ENCODE results near the gene RABGEF1. TPM values are rescaled to one million over a fixed set of nuclear protein-coding genes. Genes with fewer than 3 reads are reported as not detected.

RABGEF1 gene
- total RNA-seq, 2 experiments from 2014 or later: 18.2 to 25.5 TPM

- no peak for DNase-seq (ENCODE audit: low spot score)
- no peak overlapping the region for H2AFZ ChIP-seq (ENCODE audit: low read length)
- intact Hi-C loops (cut with micrococcal nuclease; ENCODE audit: unreplicated experiment): no loop called here
- H3K27ac ChIP-seq (ENCODE audit: low read depth, low read length, poor library complexity, severe bottlenecking): no peak overlapping the region
- H3K79me2 ChIP-seq (ENCODE audit: insufficient read depth, low read depth, low read length): no peaks in the 10 kb centered on the region
- no peak for TF ChIP-seq EZH2phosphoT487 (IDR thresholded peaks at IDR 0.05; ENCODE audit: borderline replicate concordance, low read depth, low read length)
- TF ChIP-seq CTCF (conservative IDR thresholded peaks at IDR 0.05; ENCODE audit: low read length): no peak
- H3K4me2 ChIP-seq (ENCODE audit: low read length): no peak overlapping the region
- POLR2A ChIA-PET: interaction anchor here (0.8 kb wide), 1 partner anchor 13 kb away, joined by 4 read pairs; no protein-coding TSS in a partner anchor
- peaks cover 14% of the 10 kb centered on the region; the same call in 1 of the 2 replicates for H3K36me3 ChIP-seq (ENCODE audit: insufficient read depth, low read length)
- H3K4me3 ChIP-seq (ENCODE audit: low read depth, low read length, poor library complexity, severe bottlenecking): no peak overlapping the region
- CTCF ChIA-PET (ENCODE audit: unreplicated experiment): no interaction called here
- H3K9me3 ChIP-seq (ENCODE audit: low read length): peaks cover 11% of the 10 kb centered on the region; the same call in 1 of the 2 replicates
- H3K4me1 ChIP-seq (ENCODE audit: insufficient read depth, low read length, poor library complexity, severe bottlenecking): peaks cover under 1% of the 10 kb centered on the region
- no TSS peak for BruUV-seq (replicated peaks)
- no peaks in the 10 kb centered on the region for H4K20me1 ChIP-seq (ENCODE audit: insufficient read depth, low read length)
- no peaks in the 10 kb centered on the region for H3K9me2 ChIP-seq (ENCODE audit: insufficient read depth, low read length)
Measured at GRCh38 chr7:66725843-66726242, 14.7 kb upstream of the RABGEF1 start.

- POLR2A ChIA-PET: interaction anchor here (1.0 kb wide), 1 partner anchor 9 kb away, joined by 3 read pairs; no protein-coding TSS in a partner anchor
- no TSS peak for BruUV-seq (replicated peaks)
- H3K79me2 ChIP-seq (ENCODE audit: insufficient read depth, low read depth, low read length): no peaks in the 10 kb centered on the region
- H4K20me1 ChIP-seq (ENCODE audit: insufficient read depth, low read length): no peaks in the 10 kb centered on the region
- no peaks in the 10 kb centered on the region for H3K9me2 ChIP-seq (ENCODE audit: insufficient read depth, low read length)
- intact Hi-C loops (cut with micrococcal nuclease; ENCODE audit: unreplicated experiment): no loop called here
- H3K4me2 ChIP-seq (ENCODE audit: low read length): no peak overlapping the region
- TF ChIP-seq EZH2phosphoT487 (IDR thresholded peaks at IDR 0.05; ENCODE audit: borderline replicate concordance, low read depth, low read length) (no peak), CTCF (conservative IDR thresholded peaks at IDR 0.05; ENCODE audit: low read length) (no peak)
- H3K4me1 ChIP-seq (ENCODE audit: insufficient read depth, low read length, poor library complexity, severe bottlenecking): no peaks in the 10 kb centered on the region
- no peak overlapping the region for H3K4me3 ChIP-seq (ENCODE audit: low read depth, low read length, poor library complexity, severe bottlenecking)
- H3K36me3 ChIP-seq (ENCODE audit: insufficient read depth, low read length): peaks cover 14% of the 10 kb centered on the region; the same call in 1 of the 2 replicates
- CTCF ChIA-PET (ENCODE audit: unreplicated experiment): no interaction called here
- H3K9me3 ChIP-seq (ENCODE audit: low read length): peaks cover 11% of the 10 kb centered on the region; the same call in 1 of the 2 replicates
- no peak overlapping the region for H2AFZ ChIP-seq (ENCODE audit: low read length)
- no peak overlapping the region for H3K27ac ChIP-seq (ENCODE audit: low read depth, low read length, poor library complexity, severe bottlenecking)
- DNase-seq (ENCODE audit: low spot score): no peak
Measured at GRCh38 chr7:66727058-66727457, 13.5 kb upstream of the RABGEF1 start.

GRCh38 chr7:66728571-66728970, 12.0 kb upstream of the RABGEF1 start:
- no peak for TF ChIP-seq CTCF (conservative IDR thresholded peaks at IDR 0.05; ENCODE audit: low read length)
- no peak for TF ChIP-seq EZH2phosphoT487 (IDR thresholded peaks at IDR 0.05; ENCODE audit: borderline replicate concordance, low read depth, low read length)
- Histone ChIP-seq H3K9me2 (ENCODE audit: insufficient read depth, low read length) (no peaks in the 10 kb centered on the region), H3K27ac (ENCODE audit: low read depth, low read length, poor library complexity, severe bottlenecking) (no peak overlapping the region), H3K4me2 (ENCODE audit: low read length) (no peak overlapping the region), H3K4me1 (ENCODE audit: insufficient read depth, low read length, poor library complexity, severe bottlenecking) (no peaks in the 10 kb centered on the region), H3K4me3 (ENCODE audit: low read depth, low read length, poor library complexity, severe bottlenecking) (no peak overlapping the region), H4K20me1 (ENCODE audit: insufficient read depth, low read length) (no peaks in the 10 kb centered on the region), H3K9me3 (ENCODE audit: low read length) (peaks cover 5% of the 10 kb centered on the region; the same call in 1 of the 2 replicates), H3K36me3 (ENCODE audit: insufficient read depth, low read length) (peaks cover 10% of the 10 kb centered on the region; the same call in 1 of the 2 replicates), H2AFZ (ENCODE audit: low read length) (no peak overlapping the region), H3K79me2 (ENCODE audit: insufficient read depth, low read depth, low read length) (no peaks in the 10 kb centered on the region)
- CTCF ChIA-PET (ENCODE audit: unreplicated experiment): no interaction called here
- no TSS peak for BruUV-seq (replicated peaks)
- intact Hi-C loops (cut with micrococcal nuclease; ENCODE audit: unreplicated experiment): no loop called here
- no peak for DNase-seq (ENCODE audit: low spot score)
- POLR2A ChIA-PET: no interaction called here

All from OCI-LY7 (cell line).